ENCODE measurements around the gene SPAG7.

The SPAG7 gene

DNA sequence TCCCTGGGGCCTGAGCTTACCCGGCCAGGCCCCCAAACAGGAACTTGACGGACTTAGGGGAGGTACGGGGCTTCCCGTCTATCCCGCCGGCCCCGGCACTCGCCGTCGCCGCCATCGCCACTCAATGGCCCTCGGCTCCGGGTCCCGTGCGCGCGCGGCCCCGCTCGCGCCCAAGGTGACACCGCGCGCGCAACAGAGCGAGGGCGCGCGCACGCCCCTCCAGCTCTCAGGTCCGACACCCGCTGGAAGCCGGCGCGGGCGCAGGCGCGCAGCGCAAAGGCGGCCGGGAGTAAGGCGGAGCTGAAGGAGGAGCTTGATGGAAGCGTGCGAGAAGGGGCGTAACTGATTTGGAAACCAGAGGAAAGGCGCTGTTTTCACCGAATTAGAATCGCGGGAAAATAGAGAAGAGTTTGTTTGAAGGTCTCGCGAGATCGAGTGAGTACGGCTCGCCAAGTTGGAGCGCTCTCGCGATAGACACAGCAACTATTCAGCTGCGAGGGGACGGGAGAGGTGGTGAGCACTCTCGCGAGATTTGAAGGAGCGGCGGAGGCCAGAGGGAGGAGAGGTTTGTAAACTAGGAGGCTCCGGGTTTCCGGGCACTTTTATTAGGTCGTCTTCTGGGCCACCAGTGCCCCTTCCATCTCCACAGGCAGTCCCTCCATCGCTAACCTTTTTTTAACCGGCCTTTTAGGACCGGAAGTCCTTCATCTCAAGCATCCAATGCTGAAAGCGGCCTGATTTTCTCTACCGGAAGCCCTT lies 27.6 kb downstream of the SPAG7 start, which contains the start of the genes RNF167 and SLC25A11:
TSS of gene RNF167 (plus strand) at position 473 of the 759 bp plus-strand sequence. CDS start 642 bp downstream, outside the sequence.
TSS of gene SLC25A11 (minus strand) at position 251 of the 759 bp plus-strand sequence. CDS start at position 115, 136 bp downstream.
- TF ChIP-seq CTCF (conservative IDR thresholded peaks at IDR 0.05), result no peak
- peak within 1 kb of the TSS; percentile 88 for H3K27ac ChIP-seq

DNA sequence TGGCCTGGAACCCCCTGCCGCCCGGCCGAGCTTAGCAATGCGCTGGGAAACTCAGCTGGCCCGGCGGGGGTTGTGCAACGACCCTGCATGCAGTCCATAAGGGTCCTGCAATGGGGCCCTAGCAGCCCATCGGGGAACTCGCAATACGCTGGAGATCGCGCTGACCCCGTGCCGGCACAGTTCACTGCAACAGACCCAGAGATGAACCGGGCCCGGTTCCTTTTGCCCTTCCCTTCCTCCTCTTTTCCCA lies 28.1 kb downstream of the SPAG7 start:
- no peak for TF ChIP-seq CTCF (conservative IDR thresholded peaks at IDR 0.05)
- H3K27ac ChIP-seq, result peak overlapping the region; percentile 88

DNA sequence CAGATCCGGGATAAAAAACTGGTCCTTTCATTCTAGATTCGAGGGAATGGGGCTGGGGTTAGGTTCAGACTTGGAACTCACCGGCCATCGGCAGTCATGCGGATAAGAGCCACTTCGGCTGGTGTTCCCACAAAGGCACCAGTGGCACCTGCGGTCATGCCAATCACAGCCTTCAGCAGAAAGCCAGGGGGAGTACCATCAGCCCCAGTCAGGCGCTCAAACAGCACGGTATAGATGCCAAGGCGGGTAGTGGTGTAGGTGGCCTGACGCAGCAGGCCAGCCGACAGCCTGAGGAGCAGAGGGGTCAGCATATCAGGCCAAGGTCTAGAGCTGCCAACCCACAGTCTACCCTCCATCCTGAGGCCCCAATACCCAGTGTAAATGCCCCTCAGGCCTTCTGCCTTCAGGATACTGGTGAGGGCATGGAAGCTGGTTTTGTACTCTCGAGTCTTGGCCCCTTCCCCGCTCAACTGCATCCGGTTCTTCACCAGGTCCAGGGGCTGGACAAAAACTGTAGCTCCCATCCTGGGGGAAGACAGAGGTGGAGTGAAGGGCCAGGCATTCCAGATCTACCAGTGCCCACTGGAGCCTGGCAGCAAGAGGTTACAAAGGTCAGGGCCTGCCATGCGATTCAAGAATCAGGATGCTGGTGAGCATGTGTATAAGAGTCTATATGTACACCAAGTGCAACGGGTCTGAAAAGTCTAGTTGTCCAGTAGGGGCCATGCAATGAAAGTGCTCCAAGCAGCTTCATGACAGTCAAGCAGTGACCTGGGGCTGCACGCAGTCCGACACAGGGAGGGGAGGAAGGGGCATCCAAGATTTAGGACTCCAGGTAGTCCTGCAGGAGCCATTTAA lies 28.7 kb downstream of the SPAG7 start:
- peak overlapping the region; percentile 88 for H3K27ac ChIP-seq

DNA sequence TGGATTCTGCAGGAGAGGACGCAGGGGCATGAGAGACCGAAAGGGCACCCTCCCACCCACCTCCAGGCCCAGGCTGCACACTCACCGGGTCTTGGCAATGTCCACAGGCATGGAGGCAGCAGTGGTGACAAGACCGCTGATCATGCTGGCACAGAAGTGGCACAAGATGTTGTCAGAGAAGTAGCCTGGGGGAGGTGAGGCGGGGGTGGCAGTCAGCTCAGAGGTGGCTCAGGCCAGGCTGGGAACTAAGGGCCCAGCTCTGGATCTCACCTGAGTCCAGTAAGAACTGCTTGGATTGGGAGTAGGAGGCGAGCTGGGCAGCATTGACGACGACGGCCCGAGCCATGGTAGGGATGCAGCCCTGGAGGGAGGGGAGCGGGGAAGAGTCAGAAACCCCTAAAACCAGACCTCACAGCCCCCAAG lies 29.5 kb downstream of the SPAG7 start:
- TF ChIP-seq CTCF (conservative IDR thresholded peaks at IDR 0.05), result no peak
- H3K27ac ChIP-seq, result peak overlapping the region; percentile 88; the same call in 1 of the 2 replicates

More for the DNA sequence above, 28.7 kb downstream of the SPAG7 start:
- no peak for TF ChIP-seq CTCF (conservative IDR thresholded peaks at IDR 0.05)

GRCh38 chr17:4937553-4937952 lies 30.1 kb downstream of the SPAG7 start:
- TF ChIP-seq CTCF (conservative IDR thresholded peaks at IDR 0.05), result no peak
- no peak overlapping the region; the same call in 1 of the 2 replicates for H3K27ac ChIP-seq

- H3K27ac ChIP-seq, result no peak overlapping the region
- no peak for TF ChIP-seq CTCF (conservative IDR thresholded peaks at IDR 0.05)
These were observed 31.2 kb downstream of the SPAG7 start for GRCh38 chr17:4936436-4936835.

- no peak for TF ChIP-seq CTCF (conservative IDR thresholded peaks at IDR 0.05)
- H3K27ac ChIP-seq, result no peak overlapping the region
These were observed 32.0 kb downstream of the SPAG7 start for GRCh38 chr17:4935650-4936049.

Measured in VCaP (cell line).